Measurements from ENCODE around the gene ZNF318. TPM values are rescaled to one million over a fixed set of nuclear protein-coding genes. Genes with fewer than 3 reads are reported as not detected.

The ZNF318 gene
- polyA plus RNA-seq, 1 donor (not counting 4 experiments of a cell fraction or from before 2014, with no cell fraction given), result 14.6 TPM

- Histone ChIP-seq H2AFZ (ENCODE audit: control insufficient read depth, low read length) (no peak overlapping the region), H3K27ac (ENCODE audit: control insufficient read depth, insufficient read depth, low read length) (no peak overlapping the region), H3K4me3 (ENCODE audit: control insufficient read depth in 2 of 3, extremely low read depth in 1 of 3, insufficient read depth in 2 of 3, low read depth in 1 of 3, low read length in 3 of 3) (no peak overlapping the region), H3K9ac (ENCODE audit: control insufficient read depth, extremely low read depth, insufficient read depth, low read length) (no peak overlapping the region), H3K27me3 (ENCODE audit: control insufficient read depth, extremely low read depth, insufficient read depth, low read length) (peaks cover 31% of the 10 kb centered on the region), H3K9me3 (ENCODE audit: control insufficient read depth, low read depth, low read length) (no peaks in the 10 kb centered on the region), H4K20me1 (ENCODE audit: control insufficient read depth, extremely low read depth, insufficient read depth, low read length) (no peaks in the 10 kb centered on the region), H3K36me3 (ENCODE audit: control insufficient read depth in 2 of 2, extremely low read depth in 1 of 2, insufficient read depth in 2 of 2, low read length in 2 of 2) (no peaks in the 10 kb centered on the region), H3K4me1 (ENCODE audit: control insufficient read depth, extremely low read depth, insufficient read depth, low read length) (no peaks in the 10 kb centered on the region), H3K9me1 (ENCODE audit: control insufficient read depth, extremely low read depth, insufficient read depth, low read length) (no peaks in the 10 kb centered on the region), H3K79me2 (ENCODE audit: control insufficient read depth, insufficient read depth, low read length) (no peaks in the 10 kb centered on the region), H3K4me2 (ENCODE audit: control insufficient read depth, extremely low read depth, insufficient read depth, low read depth, low read length) (no peak overlapping the region)
- dilution Hi-C loops (cut with MboI; ENCODE audit: extremely low pct_ligation_motif_present, low sequenced_read_pairs), result no loop called here
- FAIRE-seq, result no peak
- TF ChIP-seq CTCF (optimal IDR thresholded peaks at IDR 0.05 in 1 of 3, IDR thresholded peaks at IDR 0.05 in 1 of 3, conservative IDR thresholded peaks at IDR 0.05 in 1 of 3; ENCODE audit: extremely low read depth in 1 of 3, insufficient read depth in 2 of 3, low read length in 3 of 3) (no peak), EZH2 (IDR thresholded peaks at IDR 0.05; ENCODE audit: low read length) (no peak)
- DNase-seq (ENCODE audit: low read depth, low spot score), result no peak
Observed at GRCh38 chr6:43294536-43294935, 74.9 kb downstream of the ZNF318 start.

- TF ChIP-seq EZH2 (IDR thresholded peaks at IDR 0.05; ENCODE audit: low read length), result no peak
- TF ChIP-seq CTCF (optimal IDR thresholded peaks at IDR 0.05 in 1 of 3, IDR thresholded peaks at IDR 0.05 in 1 of 3, conservative IDR thresholded peaks at IDR 0.05 in 1 of 3; ENCODE audit: extremely low read depth in 1 of 3, insufficient read depth in 2 of 3, low read length in 3 of 3), result no peak
- DNase-seq (ENCODE audit: low read depth, low spot score), result no peak
- H2AFZ ChIP-seq (ENCODE audit: control insufficient read depth, low read length), result no peak overlapping the region
- H3K4me1 ChIP-seq (ENCODE audit: control insufficient read depth, extremely low read depth, insufficient read depth, low read length), result no peaks in the 10 kb centered on the region
- H3K27me3 ChIP-seq (ENCODE audit: control insufficient read depth, extremely low read depth, insufficient read depth, low read length), result peaks cover 22% of the 10 kb centered on the region
- FAIRE-seq, result no peak
- no peaks in the 10 kb centered on the region for H3K9me3 ChIP-seq (ENCODE audit: control insufficient read depth, low read depth, low read length)
- no peaks in the 10 kb centered on the region for H3K79me2 ChIP-seq (ENCODE audit: control insufficient read depth, insufficient read depth, low read length)
- dilution Hi-C loops (cut with MboI; ENCODE audit: extremely low pct_ligation_motif_present, low sequenced_read_pairs), result no loop called here
- no peaks in the 10 kb centered on the region for H3K36me3 ChIP-seq (ENCODE audit: control insufficient read depth in 2 of 2, extremely low read depth in 1 of 2, insufficient read depth in 2 of 2, low read length in 2 of 2)
- no peak overlapping the region for H3K4me2 ChIP-seq (ENCODE audit: control insufficient read depth, extremely low read depth, insufficient read depth, low read depth, low read length)
- H3K27ac ChIP-seq (ENCODE audit: control insufficient read depth, insufficient read depth, low read length), result no peak overlapping the region
- no peaks in the 10 kb centered on the region for H3K9me1 ChIP-seq (ENCODE audit: control insufficient read depth, extremely low read depth, insufficient read depth, low read length)
- no peaks in the 10 kb centered on the region for H4K20me1 ChIP-seq (ENCODE audit: control insufficient read depth, extremely low read depth, insufficient read depth, low read length)
- H3K9ac ChIP-seq (ENCODE audit: control insufficient read depth, extremely low read depth, insufficient read depth, low read length), result no peak overlapping the region
- no peak overlapping the region for H3K4me3 ChIP-seq (ENCODE audit: control insufficient read depth in 2 of 3, extremely low read depth in 1 of 3, insufficient read depth in 2 of 3, low read depth in 1 of 3, low read length in 3 of 3)
Observed at GRCh38 chr6:43293698-43294097, 75.7 kb downstream of the ZNF318 start.

All from keratinocyte (primary cell).